GM18867 (cell line): ENCODE measurements around the gene RHOB.

Experiments
- ATAC-seq: cut with Tn5 transposase; IDR thresholded peaks from one replicate; pipeline ENCODE4 v1.9.1; 2021; ENCODE audit warnings: mild to moderate bottlenecking, moderate library complexity; ENCODE audit not compliant: unreplicated experiment

Gene RHOB

DNA sequence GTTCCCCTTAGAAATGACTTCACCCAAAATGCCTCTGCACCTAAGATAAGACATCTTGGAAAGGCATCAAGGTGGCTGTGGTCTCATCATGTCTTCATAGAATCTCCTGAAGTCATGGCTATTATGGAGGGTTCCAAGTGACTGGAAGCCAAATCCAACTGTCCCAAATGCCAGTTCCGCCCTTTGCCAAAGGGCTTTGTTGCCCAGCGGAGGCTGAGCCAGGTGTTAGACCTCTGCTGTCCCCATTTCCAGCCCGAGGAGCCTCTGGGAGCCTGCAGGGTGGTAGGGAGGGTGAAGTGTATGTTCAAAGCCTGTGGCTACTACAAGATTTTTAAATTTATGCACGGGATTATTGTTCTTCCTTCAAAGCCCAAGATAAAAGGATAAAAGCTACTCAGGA is 25.7 kb downstream of the RHOB start:
- no peak for ATAC-seq

DNA sequence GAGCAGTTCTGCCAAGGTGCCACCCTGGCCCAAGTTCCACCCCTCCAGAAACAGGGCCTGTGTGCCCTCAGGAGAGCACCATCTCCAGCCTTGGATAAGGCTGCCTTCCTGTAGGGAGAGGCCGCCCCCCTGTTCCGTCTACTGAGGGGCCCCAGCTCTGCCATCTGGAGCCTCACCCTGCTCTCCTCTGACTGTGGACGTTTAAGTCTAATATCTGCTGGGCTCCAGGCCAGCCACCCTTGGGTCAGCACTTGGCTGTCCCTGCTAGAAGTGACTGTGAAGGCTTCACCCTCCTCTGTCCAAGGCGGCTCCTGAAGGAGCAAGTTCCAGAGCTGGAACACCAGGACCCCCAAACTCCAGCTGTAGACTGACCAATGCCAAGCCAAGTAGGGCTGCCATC is 26.3 kb downstream of the RHOB start:
- no peak for ATAC-seq

DNA sequence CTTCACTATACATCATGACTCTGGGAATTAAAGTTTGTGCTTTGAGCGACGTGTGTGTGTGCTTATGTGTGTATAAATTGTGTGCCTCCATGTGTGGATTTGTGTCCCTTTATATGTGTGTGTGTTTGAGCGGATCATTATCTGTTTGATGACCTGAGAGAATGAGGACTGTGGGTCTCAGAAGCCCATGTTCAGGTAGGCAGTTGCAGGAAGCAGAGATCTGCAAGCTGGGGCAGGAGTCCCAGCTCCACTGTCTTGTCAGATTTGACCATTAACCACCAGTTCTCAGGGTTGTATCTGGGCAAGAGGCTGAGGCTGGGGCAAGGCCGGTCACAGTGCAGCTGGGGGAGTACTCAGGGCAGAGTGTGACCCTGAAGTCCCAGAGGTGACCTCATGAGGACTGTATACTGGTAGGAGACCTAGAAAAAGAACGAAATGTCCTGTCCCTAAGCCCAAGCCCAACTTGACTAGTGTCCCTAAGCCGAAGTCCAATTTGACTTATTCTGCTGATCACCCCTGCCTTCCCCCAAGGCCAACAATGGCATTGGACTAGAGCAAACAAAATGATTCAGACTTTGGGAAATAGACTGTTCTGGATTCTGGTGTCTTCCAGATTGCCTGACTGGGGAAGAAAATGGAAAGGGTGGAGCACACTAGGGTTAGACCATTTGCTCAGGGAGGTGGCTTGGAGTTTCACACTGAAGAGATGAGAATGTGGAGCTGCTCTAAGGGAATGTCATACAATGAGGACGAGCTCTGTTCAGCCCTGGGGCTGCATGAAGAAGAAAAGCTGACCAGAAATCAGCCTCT is 28.1 kb downstream of the RHOB start:
- ATAC-seq: no peak

DNA sequence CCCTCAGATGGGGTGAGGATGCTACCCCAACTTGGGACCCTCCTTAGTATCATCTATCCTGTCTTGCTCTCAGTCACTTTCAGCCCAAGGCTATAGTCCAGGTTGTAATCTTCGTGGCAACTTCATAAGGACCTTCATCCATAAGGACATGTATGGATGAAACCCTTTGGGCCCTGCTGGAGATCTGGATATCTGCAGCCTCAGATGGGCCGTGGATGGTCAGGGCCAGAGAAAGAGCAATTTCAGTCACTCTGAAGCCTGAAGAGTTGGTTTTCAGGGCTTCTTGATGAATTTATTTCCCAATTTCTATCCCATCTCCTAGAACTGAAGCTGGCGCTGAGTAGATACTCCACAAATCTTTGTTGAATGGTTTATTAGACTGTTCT is 28.7 kb downstream of the RHOB start:
- no peak for ATAC-seq

DNA sequence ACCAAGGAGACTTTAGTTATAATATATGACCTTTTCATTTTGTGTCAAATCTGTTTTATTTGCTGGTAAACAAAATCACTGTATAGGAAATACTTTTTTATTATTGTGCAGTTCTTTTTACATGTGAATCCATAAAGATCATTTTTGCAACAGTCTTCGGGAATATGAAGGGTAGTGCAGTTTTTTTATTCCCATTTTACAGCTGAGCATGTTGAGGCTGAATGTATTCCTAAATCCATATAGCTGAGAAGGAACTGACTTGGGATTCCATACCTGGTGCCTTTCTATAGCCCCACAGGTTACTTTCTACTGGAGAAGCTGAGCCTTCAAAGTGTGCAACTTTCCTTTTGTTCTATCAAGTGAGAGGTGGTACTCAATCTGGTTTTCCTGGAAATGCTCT is 29.6 kb downstream of the RHOB start:
- ATAC-seq: no peak

DNA sequence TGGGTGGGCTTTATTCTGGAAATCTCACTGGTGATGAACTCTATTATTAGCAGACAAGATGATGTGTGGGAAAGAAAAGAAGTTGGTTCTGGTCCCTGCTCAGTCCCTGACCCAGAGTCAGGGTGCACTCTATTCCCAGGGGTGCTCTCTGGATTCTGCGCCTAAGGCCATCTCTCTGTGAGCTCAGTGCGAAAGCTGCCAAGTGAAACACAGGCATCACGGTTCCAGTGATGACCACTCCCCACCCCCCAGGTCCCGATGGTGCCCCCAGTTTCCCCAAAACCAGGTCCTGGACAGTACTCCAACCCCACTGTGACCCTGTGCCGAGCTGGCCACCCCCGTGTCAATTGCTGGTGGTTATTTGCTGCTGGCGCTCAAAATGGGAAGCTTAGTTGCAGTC is 30.1 kb downstream of the RHOB start:
- ATAC-seq: no peak

DNA sequence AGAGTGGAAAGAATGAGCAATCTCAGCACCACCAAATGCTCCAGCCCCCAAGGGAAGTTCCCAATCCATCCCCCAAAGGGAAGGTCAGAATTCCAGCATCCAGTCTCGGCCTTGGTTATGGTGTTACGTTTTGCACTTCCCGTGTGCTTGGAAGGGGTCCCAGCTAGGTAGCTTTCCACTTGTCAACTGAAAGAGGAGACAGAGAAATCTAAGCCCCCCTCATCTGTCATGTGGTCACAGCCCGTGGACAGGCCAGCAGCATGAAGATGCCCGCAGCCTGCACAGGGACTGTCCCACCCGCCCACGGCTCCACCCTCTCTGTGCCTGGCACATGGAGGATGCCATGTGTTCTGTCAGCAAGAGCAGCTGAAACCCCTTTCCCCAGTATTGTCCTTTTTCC is 32.1 kb downstream of the RHOB start:
- ATAC-seq: no peak

DNA sequence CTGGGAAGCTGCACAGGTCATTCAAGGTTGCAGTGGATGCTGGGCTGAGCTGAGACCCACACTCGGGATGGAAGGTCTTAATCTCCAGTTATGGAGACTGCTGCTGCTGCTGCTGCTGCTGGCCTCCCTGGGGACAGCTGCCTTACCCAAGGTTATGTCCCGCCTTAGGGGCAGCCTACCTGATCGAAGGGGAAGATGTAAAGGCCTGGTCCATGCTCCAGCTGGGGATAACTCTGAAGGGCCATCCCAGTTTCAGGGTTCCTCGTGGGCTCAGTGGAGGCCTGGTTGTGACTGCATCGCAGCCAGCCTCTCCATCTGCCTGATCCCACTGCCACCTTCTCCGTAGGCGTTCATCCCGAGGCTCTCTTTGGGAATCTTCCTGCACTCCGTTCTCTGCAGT is 33.0 kb downstream of the RHOB start:
- ATAC-seq: no peak

DNA sequence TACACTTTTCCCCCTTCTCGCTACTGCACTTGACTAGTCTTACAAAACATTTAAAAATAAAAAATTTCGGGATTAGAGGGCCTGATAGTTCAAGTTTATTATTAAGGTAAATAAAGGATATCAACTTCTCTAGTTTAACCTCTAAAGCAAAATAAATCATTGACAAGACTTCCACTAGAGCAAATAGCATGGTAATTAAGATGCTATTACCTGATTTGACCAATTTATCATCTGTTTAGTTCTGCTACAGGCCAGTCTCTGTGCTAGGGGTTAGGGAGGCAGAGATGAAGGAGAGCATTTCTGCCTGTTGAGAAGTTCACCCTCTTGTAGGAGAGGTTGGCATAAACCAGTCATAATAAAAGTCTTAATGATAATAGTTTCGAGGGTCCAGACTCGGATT is 34.0 kb downstream of the RHOB start:
- no peak for ATAC-seq

DNA sequence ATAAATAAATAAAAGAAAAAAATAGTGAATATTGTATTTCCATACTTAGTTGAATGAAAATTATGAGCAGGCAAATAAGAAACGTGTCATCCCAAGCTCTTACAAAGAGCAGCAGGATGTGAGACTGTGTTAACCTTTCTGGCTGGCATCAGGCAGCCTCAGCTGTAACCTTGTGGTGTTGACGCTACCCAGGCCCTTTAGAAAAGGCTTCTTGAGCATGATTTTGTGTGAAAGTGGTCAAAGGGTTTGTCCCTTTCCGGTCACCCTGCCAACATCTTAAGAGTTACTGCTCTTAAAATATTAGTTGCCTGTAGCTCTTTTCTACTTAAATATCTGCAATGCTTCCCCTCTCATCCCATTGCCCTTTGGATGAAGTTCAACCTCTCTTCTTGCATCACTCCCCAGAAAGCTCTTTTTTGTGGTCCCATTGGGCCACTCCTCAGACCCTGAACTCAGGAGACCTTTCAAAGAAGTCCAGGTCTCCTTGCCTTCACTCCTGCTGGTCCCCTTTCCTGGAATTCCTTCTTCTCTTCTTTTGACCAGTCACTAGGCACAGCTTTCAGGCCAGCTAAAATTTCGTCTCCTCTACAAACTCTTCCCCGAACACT is 35.0 kb downstream of the RHOB start:
- ATAC-seq: no peak

DNA sequence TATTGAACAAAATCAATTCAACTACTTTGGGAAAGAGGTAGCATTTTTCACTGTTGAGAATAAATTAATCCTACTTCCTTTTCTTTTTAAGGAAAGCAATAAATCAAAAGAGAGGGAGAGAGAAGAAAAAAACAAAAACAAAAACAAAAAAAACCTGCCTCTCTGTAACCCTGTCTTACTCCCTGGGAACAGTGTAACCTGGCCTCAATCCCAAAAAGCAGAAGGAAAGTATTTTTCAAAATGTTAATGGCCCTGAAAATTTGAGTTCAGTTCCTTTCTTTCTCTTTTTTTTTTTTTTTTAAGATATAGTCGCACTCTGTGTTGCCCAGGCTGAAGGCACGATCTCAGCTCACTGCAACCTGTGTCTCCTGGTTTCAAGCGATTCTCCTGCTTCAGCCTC is 35.9 kb downstream of the RHOB start:
- no peak for ATAC-seq

DNA sequence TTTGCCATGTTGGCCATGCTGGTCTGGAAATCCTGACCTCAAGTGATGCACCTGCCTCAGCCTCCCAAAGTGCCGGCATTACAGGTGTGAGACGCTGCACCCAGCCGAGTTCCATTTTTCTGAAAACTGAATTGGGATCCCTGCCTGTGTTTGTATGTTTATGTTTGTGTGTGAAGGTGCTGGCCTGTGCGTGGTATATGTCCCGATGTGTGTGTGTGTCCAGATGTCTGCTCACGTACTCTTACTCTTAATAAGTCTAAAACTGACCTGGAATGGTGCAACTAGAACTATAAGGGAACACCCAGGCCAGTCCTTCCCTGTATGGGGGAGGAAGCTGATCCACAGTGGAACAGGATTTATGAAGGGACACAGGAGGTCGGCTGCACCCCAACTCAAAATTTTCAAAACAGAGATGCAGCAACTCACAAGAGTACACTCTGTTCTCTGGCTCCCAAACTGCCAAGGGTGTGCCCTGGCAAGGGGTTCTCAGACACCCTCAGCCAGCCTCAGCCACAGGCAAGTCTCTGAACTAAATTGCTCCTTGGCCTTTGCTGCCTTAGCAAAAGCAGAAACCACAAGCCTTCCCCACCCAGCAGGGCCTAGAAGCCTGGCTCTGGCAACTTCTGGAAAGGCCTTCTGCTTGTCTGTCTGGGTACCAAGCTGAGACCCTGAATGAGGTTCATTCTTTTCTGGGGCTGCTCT is 36.5 kb downstream of the RHOB start:
- no peak for ATAC-seq

DNA sequence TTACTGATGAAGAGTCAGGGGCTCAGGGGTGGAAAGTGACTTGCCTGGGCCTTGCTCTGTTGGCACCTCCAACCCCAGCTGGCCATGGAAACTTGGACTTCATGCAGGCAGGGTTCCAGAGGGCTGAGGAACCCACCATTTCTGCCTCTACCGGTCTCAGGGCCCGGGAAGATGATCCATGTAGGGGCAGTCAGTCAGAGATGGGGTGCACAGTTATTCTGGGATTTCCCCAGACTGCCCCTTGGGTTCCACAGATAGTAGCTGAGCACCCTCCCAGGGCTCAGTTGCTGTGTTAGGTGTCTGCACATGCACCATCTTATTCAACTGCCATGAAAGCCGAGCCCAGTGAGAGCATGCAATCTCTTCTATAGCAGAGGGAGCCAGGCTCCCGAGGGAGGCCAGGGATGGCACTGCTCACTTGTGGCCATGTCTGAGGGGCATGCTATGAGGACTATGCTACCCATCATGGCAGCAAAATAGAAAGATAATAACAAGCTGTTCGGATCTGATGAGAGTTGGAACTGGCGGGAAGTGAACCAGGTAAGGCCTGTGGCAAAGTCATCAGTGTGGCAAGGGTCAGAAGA is 37.3 kb downstream of the RHOB start:
- no peak for ATAC-seq

DNA sequence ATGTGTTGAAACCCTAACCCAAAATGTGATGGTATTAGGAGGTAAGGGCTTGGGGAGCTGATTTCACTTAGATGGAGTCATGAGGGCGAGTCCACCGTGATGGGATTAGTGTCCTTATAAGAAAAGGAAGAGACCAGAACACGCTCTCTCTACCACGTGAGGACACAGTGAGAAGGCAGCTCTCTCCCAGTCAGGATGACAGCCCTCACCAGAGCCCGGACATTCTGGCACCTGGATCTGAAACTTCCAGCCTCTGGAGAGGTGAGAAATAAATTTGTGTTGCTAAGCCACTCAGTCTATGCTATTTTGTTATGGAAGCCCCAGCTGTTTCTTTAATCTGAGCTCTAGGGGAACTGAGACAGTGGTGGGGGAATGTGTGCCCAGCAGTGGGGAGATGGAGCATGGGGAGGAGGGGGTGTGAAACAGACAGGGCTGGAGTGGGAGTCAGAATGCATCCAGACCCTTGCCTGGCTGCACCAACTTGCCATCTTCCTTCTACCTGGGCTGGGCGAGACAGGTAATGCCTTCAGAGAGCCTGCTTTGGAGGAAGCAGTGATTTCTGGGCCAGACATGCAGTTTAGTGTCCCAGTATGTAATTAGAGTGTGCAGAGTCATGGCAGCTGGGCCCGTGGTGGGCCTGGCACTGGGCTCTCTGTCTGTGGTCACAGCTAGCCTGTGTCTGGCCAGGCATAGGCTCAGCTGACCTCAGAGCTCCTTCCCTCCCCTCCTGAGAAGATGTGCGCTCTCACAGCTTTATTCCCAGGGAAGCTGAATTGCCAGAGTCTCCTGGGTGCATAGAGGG is 38.1 kb downstream of the RHOB start:
- no peak for ATAC-seq

DNA sequence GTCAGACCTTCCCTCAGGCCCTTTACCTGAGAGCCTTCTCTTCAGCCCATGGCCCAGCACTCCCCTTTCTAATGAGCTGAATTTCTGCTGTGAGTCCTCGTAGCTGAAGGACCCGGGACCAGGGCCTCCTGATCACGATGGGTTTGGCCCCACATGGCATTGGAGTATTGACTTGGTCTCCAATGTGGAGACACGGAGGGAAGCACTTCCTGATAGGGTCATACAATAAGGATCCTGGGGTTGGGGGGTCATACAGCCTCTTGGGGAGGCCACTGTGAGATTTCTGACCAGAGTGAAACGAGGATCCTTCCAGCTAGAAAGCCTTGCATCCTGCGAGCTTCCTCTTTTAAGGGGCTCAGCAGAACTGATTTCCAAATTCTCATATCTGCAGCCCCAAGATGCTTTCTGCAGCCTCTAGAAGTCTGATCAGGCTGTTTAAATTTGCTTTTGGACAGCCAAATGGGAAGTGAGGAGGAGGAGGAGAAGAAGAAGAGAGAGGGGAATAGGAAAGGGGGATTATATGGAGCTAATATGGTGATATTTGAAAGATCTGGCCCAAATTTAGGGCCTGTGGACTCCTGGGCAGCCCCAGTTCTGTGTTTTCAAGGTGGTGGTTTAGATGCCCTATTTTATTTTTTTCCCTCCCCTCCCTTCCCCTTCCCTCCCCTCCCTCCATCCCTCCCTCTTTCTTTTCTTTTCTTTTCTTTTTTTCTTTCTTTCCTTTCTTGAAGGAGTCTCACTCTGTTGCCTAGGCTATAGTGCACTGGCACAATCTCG is 38.9 kb downstream of the RHOB start:
- ATAC-seq: no peak

DNA sequence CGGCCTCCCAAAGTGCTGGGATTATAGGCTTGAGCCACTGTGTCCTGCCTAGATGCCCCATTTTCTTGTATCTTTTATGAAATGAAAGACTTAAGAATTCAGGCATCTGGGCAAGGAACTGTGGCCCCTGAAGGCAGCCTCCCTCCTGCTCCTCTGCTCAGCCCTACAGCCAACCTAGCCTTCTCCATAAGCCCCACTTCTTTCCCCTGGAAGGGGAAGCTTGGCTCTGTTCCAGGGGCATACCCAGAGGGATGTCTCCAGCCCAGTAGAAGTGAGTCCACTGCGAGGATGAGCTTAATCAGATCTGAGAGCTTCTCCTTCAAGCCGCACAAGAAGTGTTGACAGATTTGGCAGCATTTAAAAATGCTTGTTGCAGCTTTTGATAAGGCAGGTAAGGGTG is 39.7 kb downstream of the RHOB start:
- ATAC-seq: no peak

DNA sequence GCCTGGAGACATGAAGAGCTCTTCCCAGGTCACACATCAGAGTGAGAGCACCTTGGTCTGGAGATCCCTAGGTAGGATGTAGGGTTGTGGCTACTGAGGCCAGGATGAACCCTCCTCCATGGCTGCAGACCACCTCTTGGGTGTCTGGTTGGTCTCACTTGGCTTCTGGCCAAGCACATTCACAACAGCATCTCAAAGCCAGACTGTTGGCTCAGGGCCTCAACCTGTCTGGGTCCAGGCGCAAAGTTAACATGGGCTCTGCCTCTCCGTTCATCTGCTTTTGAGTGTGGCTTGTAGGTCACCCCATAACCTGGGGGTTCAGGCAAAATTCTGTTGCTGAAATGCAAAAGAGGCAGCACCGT is 40.1 kb downstream of the RHOB start:
- ATAC-seq: no peak

DNA sequence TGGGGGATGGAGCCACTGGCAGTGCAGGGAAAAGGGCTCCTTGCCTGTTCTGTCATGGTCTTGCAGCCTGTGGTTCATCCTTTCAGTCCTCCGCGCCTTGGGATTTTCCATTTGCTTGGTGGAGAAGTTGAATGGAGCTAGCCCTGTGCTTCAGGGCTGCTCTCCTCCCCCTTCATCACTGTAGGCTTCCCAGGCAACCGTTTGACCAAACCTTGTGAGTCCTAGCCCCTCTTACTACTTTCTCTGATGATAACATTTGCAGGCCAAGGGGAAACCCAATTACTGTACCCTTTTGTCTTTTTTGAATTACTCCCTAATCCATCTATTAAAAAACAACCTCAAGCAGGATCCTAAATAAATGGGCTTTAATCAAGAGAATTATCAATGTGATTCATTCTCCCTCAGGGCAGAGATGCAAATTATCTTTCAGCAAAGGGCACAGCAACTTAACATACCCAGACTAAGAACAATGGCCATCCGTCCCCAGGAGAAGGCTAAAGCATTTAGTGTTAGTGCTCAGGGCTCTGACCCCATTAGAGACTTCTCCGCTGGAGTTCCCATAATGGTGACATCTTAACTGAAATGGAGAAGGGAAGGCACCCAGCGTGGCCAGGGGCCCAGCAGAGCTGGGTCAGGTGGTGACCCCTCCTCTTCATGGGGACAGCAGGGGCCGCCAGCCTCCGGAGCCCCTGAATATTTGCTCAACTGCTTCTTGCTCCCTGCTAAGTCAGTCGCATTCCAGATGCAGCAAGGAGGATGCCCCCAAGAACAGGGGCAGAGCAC is 40.7 kb downstream of the RHOB start:
- no peak for ATAC-seq

DNA sequence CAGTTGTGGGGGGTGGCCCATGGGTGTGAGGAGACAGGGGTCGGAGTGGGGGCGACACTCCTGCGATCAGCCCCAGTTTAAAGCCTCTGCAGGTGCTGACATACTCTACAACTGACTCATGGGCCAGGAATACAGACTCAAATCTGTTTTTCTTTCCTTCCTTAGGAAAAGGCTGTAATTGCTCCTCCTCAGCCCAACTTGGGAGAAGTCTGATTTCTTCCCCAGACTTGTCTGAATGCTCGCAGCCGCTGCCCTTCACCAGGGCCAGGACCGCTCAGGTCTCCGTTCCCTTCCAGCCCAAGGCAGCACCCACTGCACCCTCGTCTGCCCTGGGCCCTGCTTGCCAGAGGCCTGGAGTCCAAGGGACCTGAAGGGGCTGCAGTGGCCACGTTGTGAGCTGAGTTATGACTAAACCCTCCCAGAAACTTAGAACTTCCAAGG is 41.3 kb downstream of the RHOB start:
- ATAC-seq: no peak

DNA sequence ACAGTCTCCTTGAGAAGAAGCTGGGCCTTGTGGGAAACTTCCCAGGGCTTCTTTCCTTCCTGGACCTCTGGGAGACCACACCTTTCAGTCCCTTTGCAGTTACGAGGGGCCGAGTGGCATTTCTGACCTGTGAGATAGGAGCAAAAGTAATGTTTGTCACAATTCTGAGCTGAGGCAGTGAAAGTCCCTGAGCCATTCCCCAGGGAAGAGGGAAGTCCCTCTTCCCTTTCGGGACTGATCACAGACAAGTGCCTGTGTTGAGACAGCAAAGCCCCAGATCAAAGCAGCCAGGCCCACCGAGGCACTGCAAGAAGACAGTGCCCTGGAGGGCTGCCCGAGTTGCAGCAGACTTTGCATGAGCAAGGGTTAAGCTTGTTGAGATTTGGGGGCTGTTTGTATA is 41.9 kb downstream of the RHOB start:
- no peak for ATAC-seq
